Right lobe of liver (tissue), 6 donors: ENCODE measurements around the gene DLX1. TPM values are rescaled to one million over a fixed set of nuclear protein-coding genes. Genes with fewer than 3 reads are reported as not detected.
"Not testable (repeated sequence)": the region's sequence is repeated elsewhere in the genome, so short reads cannot be mapped to it uniquely, and the experiment has no call there.

Source experiments
- ATAC-seq, 4 donors: fragments of 200-7000 bp; cut with Tn5 transposase; one replicate each; pipeline ENCODE4 v1.9.1; 2020; ENCODE audit warnings: mild to moderate bottlenecking in 4 of 4, moderate library complexity in 4 of 4
- DNase-seq, 3 donors: peaks; one replicate each; pipeline ENCODE4 v3.0.0-alpha.2; 2020
- H3K27ac ChIP-seq, 3 donors: fragments of 200-600 bp; one replicate each; pipeline ENCODE4 v1.8.0; 2022
- H3K27me3 ChIP-seq, 2 donors: fragments of 200-600 bp; one replicate each; pipeline ENCODE4 v1.8.0; 2022
- H3K36me3 ChIP-seq, 4 donors: fragments of 200-600 bp; sonication (generic) in 1 of 4; one replicate each; pipeline versions ENCODE4 v1.5.1 to v1.8.0; 2017 to 2022; ENCODE audit warnings: control low read depth in 1 of 4
- H3K4me1 ChIP-seq, 4 donors: fragments of 200-600 bp; sonication (generic) in 1 of 4; one replicate each; pipeline versions ENCODE4 v1.5.1 to v1.8.0; 2017 to 2022; ENCODE audit warnings: control low read depth in 1 of 4
- H3K4me3 ChIP-seq, 3 donors: fragments of 200-600 bp; one replicate each; pipeline ENCODE4 v1.8.0; 2022
- H3K9me3 ChIP-seq, 4 donors: fragments of 200-600 bp; sonication (generic) in 1 of 4; one replicate each; pipeline versions ENCODE4 v1.5.1 to v1.8.0; 2017 to 2022; ENCODE audit warnings: control low read depth in 1 of 4
- POLR2A ChIP-seq: fragments of 450-650 bp; IDR thresholded peaks from one replicate; pipeline ENCODE4 v1.6.1; 2017; ENCODE audit warnings: antibody characterized with exemption, mild to moderate bottlenecking
- WGBS: methylation state at CpG from one replicate; pipeline ENCODE4 v1.1.6; 2018; ENCODE audit warnings: low coverage, low lambda C conversion rate; ENCODE audit not compliant: insufficient coverage; ENCODE audit errors: missing lambda C conversion rate; 5-methylcytosine and 5-hydroxymethylcytosine counted together
- intact Hi-C, 2 donors: fragments of 100-400 bp; cut with DNase I; formaldehyde crosslinking; loops; one replicate each; pipeline versions ENCODE4 v1.11.2 to v1.14.1; 2022
- total RNA-seq, 6 experiments: library from RNA; depleted of rRNA in 2 of 6; stranded (reverse); fragments of >200 nt in 2 of 6; fragmentation: NEBNext Ultra II Directional in 3 of 6; extraction: Animal tissue kit (Norgen Biotek cat#: 25700) in 3 of 6; gene quantifications; one replicate each; pipeline versions ENCODE4 v1.1.0 to v1.2.4, GENCODE V29; 2016 to 2023
- TF ChIP-seq, protein P1 (sequence below), 4 donors: fragments of 200-600 bp in 3 of 4; fragments of 450-650 bp in 1 of 4; IDR thresholded peaks; one replicate each; pipeline versions ENCODE4 v1.5.1 to v1.8.0; 2016 to 2022; ENCODE audit warnings: antibody characterized with exemption in 4 of 4, mild to moderate bottlenecking in 2 of 4
- donor health status: DM: no; HTN: yes; CAD: no.
- donor health status: DM: no; HTN: no; CAD: no.
- donor health status: DM: no; HTN: no; CAD: no.
- donor health status: DM: no; HTN: yes; CAD: no.
- donor health status: DM: no; HTN: yes; CAD: no.

DLX1 gene
- total RNA-seq, 6 experiments from 2014 or later, result not detected

DNA sequence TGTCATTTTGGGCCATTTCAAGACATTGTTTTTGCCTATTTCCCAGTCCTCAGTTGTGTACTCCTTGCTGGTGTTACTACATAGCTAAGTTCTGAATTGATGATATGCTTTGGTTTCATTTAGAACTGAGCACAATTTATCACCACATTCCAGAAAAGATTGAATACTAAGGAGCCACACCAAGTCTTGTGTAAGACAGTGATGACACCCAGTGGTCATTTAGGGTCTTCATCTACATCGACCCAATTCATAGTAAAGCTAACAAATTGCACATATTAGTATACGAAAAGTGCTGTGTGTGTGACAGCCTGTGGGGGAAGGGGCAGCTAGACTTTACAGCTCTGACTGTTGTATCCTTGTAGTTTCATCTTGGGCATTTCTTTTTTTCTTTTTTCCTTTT, 28.3 kb downstream of the DLX1 start:
- Histone ChIP-seq H3K9me3 (no peaks in the 10 kb centered on the region), H3K4me1 (no peaks in the 10 kb centered on the region), H3K27me3 (peaks cover under 1 to 8% of the 10 kb centered on the region in 2 donors), H3K4me3 (no peak overlapping the region), H3K36me3 (no peaks in the 10 kb centered on the region), H3K27ac (no peak overlapping the region)
- WGBS, result 10% methylated on average over 2 of the region's 2 CpGs
- ATAC-seq (peak in 3 of 4 donors; percentile 23 to 37 (median 29)), DNase-seq (no peak)
- TF ChIP-seq, protein P1, sequence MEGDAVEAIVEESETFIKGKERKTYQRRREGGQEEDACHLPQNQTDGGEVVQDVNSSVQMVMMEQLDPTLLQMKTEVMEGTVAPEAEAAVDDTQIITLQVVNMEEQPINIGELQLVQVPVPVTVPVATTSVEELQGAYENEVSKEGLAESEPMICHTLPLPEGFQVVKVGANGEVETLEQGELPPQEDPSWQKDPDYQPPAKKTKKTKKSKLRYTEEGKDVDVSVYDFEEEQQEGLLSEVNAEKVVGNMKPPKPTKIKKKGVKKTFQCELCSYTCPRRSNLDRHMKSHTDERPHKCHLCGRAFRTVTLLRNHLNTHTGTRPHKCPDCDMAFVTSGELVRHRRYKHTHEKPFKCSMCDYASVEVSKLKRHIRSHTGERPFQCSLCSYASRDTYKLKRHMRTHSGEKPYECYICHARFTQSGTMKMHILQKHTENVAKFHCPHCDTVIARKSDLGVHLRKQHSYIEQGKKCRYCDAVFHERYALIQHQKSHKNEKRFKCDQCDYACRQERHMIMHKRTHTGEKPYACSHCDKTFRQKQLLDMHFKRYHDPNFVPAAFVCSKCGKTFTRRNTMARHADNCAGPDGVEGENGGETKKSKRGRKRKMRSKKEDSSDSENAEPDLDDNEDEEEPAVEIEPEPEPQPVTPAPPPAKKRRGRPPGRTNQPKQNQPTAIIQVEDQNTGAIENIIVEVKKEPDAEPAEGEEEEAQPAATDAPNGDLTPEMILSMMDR (IDR thresholded peaks at IDR 0.05), result peak in 2 of 4 donors; percentile 13 to 21
- no peak for TF ChIP-seq POLR2A
- intact Hi-C loops, result no loop called here

DNA sequence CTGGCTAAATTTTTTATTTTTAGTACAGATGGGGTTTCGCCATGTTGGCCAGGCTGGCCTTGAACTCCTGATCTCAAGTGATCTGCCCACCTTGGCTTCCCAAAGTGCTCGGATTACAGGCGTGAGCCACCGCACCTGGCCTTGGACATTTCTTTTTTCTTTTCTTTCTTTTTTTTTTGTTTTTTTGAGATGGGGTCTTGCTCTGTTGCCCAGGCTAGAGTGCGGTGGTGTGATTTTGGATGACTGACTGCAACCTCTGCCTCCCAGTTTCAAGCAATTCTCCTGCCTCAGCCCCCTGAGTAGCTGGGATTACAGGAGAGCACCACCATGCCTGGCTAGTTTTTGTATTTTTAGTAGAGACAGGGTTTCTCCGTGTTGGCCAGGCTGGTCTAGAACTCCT, 28.9 kb downstream of the DLX1 start:
- ATAC-seq, H3K4me1 ChIP-seq, DNase-seq, H3K9me3 ChIP-seq, H3K36me3 ChIP-seq, H3K27ac ChIP-seq, H3K4me3 ChIP-seq, intact Hi-C loops, H3K27me3 ChIP-seq: not testable (repeated sequence)
- WGBS, result 88% methylated on average over 5 of the region's 6 CpGs

DNA sequence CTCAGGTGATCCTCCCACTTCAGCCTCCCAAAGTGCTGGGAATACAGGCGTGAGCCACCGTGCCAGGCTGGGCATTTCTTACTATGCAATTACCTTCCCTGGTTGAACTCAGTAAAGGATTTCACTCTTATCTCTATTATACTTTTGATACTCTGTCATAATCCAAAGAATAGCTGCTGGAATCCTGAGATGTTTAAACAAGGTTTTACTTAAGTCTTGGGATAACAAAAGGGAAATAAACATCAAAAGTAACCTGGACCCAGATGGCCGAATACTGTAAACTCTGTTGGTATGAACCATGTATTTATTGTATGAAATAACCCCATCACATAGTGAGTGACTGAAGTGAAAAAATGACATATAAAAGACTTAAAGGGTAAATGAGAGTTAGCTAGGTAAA, 29.3 kb downstream of the DLX1 start:
- Histone ChIP-seq H3K4me1 (no peaks in the 10 kb centered on the region), H3K36me3 (no peaks in the 10 kb centered on the region), H3K27ac (no peak overlapping the region), H3K9me3 (no peaks in the 10 kb centered on the region), H3K4me3 (no peak overlapping the region), H3K27me3 (peaks cover 0 to 8% of the 10 kb centered on the region in 2 donors)
- TF ChIP-seq, protein P1 (IDR thresholded peaks at IDR 0.05), result no peak
- no peak for TF ChIP-seq POLR2A
- WGBS, result 68% methylated on average over 3 of the region's 3 CpGs
- DNase-seq (no peak), ATAC-seq (no peak)
- intact Hi-C loops, result no loop called here

DNA sequence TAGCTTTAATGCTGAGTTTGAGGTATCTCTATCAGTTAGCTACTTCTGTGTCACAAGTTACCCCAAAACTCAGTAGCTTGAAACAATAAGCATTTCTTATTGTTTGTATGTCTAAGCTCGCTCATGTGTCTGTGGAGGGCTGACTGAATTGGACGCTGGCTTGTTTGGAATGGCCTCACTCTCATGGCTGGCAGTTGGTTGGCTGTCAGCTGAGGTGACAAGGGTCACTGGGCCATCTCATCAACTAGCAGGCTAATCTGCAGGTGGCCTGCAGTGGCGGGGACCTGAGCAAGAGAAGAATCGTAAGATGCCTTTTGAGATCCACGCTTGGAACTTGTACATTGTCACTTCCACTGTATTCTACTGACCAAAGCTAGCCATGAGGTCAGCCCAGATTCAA, 30.8 kb downstream of the DLX1 start:
- H3K4me1 ChIP-seq, result no peaks in the 10 kb centered on the region
- ATAC-seq, result no peak
- no peaks in the 10 kb centered on the region for H3K27me3 ChIP-seq
- WGBS, result 73% methylated on average over 3 of the region's 5 CpGs
- TF ChIP-seq, protein P1 (IDR thresholded peaks at IDR 0.05), result no peak
- no peak for TF ChIP-seq POLR2A
- no peak for DNase-seq
- no peak overlapping the region for H3K27ac ChIP-seq
- intact Hi-C loops, result no loop called here
- H3K4me3 ChIP-seq, result no peak overlapping the region
- H3K36me3 ChIP-seq, result no peaks in the 10 kb centered on the region
- no peaks in the 10 kb centered on the region for H3K9me3 ChIP-seq

DNA sequence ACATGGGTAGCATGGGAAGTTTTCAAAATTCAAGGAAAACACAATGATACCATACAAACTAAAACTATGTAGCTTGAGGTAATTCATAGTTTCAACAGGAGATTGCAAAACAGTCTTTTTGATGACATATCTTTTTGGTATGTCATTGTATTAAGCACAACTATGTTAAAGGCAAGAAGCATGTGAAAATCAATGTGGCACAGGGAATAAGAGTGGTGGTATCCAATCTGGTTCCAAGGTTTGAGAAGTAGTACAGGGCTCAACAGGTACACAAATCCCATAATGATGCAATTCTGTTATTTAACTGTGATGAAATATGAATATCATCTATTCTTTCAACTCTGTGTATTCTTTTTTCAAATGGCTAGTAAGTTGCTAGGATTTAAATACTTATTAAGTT, 33.8 kb downstream of the DLX1 start:
- DNase-seq (no peak), ATAC-seq (no peak)
- no peak overlapping the region for H3K27ac ChIP-seq
- H3K4me1 ChIP-seq, result no peaks in the 10 kb centered on the region
- H3K9me3 ChIP-seq, result no peaks in the 10 kb centered on the region
- no peaks in the 10 kb centered on the region for H3K36me3 ChIP-seq
- intact Hi-C loops, result no loop called here
- no peaks in the 10 kb centered on the region for H3K27me3 ChIP-seq
- TF ChIP-seq POLR2A, result no peak
- TF ChIP-seq, protein P1 (IDR thresholded peaks at IDR 0.05), result no peak
- no peak overlapping the region for H3K4me3 ChIP-seq
